Common myeloid progenitor, CD34-positive (primary cell): ENCODE data around the gene C10orf143.

Source experiments
- CTCF ChIA-PET: fragments of 350-600 bp; sonication (Branson Sonifier 250); formaldehyde crosslinking; loops from one replicate; lab custom pipeline; 2021; ENCODE audit warnings: antibody characterized with exemption; lab: Charles Lee
- POLR2A ChIA-PET: fragments of 350-600 bp; sonication (Branson Sonifier 250); formaldehyde crosslinking; loops from one replicate; lab custom pipeline; 2021; ENCODE audit warnings: antibody characterized with exemption; lab: Charles Lee
- DNase-seq, 3 donors: peaks; one replicate each; pipeline versions ENCODE4 v3.0.0 to v3.0.0-alpha.2; 2013
- H3K27ac ChIP-seq, 2 experiments: 1 replicate in 1 of 2; 2 replicates in 1 of 2; pipeline ENCODE4 v1.7.0; 2013; ENCODE audit warnings: inconsistent platforms in 2 of 2, low read length in 2 of 2, mild to moderate bottlenecking in 2 of 2, low read depth in 1 of 2, moderate library complexity in 1 of 2; ENCODE audit not compliant: severe bottlenecking in 2 of 2, insufficient read depth in 1 of 2, poor library complexity in 1 of 2
- H3K27me3 ChIP-seq, 5 experiments: replicated peaks in 2 of 5; 1 replicate in 3 of 5; 2 replicates in 2 of 5; pipeline versions ENCODE4 v1.6.1 to v1.7.0; 2013; ENCODE audit warnings: low read length in 4 of 5, mild to moderate bottlenecking in 2 of 5, moderate library complexity in 2 of 5, inconsistent platforms in 1 of 5; ENCODE audit not compliant: insufficient read depth in 5 of 5, control insufficient read depth in 4 of 5
- H3K36me3 ChIP-seq, 4 experiments: 1 replicate in 2 of 4; 2 replicates in 2 of 4; pipeline versions ENCODE4 v1.6.1 to v1.7.0; 2013; ENCODE audit warnings: low read length in 3 of 4, control low read depth in 1 of 4, mild to moderate bottlenecking in 1 of 4; ENCODE audit not compliant: control insufficient read depth in 4 of 4, insufficient read depth in 4 of 4
- H3K4me1 ChIP-seq, 4 experiments: 1 replicate in 3 of 4; 2 replicates in 1 of 4; pipeline versions ENCODE4 v1.6.1 to v1.7.1; 2013; ENCODE audit warnings: low read length in 3 of 4, mild to moderate bottlenecking in 3 of 4, control low read depth in 1 of 4, inconsistent platforms in 1 of 4, moderate library complexity in 1 of 4; ENCODE audit not compliant: control insufficient read depth in 4 of 4, insufficient read depth in 4 of 4; ENCODE audit errors: control extremely low read depth in 1 of 4
- H3K4me3 ChIP-seq, 7 experiments: 1 replicate in 4 of 7; 2 replicates in 3 of 7; pipeline versions ENCODE4 v1.5.1 to v1.7.0; 2013; ENCODE audit warnings: mild to moderate bottlenecking in 7 of 7, low read length in 6 of 7, moderate library complexity in 6 of 7, inconsistent platforms in 2 of 7, low read depth in 2 of 7, control low read depth in 1 of 7; ENCODE audit not compliant: insufficient read depth in 4 of 7, control insufficient read depth in 1 of 7; ENCODE audit errors: extremely low read depth in 1 of 7
- H3K9me3 ChIP-seq, 5 experiments: 1 replicate in 4 of 5; 2 replicates in 1 of 5; pipeline versions ENCODE4 v1.6.1 to v1.7.1; 2013; ENCODE audit warnings: low read length in 4 of 5, mild to moderate bottlenecking in 2 of 5, inconsistent platforms in 1 of 5, low read depth in 1 of 5, moderate library complexity in 1 of 5; ENCODE audit not compliant: control insufficient read depth in 4 of 5, insufficient read depth in 2 of 5; ENCODE audit errors: control extremely low read depth in 1 of 5
- WGBS: methylation state at CpG from one replicate; pipeline ENCODE4 v1.1.5; 2013; ENCODE audit not compliant: insufficient coverage; 5-methylcytosine and 5-hydroxymethylcytosine counted together

The C10orf143 gene

DNA sequence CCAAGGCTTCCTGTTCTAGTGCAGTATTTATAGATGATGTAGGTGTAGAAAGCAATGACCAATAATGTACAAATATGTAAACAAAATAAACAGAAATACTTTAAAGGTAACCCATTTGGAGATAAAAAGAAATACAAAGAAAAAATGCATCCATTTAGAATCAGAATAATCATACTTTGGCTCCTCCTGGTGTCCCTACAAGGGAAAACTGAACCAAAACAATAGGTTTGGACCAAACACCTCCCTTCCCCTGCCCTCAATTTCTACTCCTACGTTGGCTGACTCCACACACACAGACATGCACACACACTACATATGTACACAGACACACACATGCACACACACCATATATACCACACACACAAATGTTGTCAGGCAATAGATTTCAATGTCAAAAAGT lies 36.0 kb downstream of the C10orf143 start:
- Histone ChIP-seq H3K4me3 (no peak overlapping the region), H3K4me1 (no peaks in the 10 kb centered on the region), H3K36me3 (peaks cover 0 to 32% (median 8%) of the 10 kb centered on the region in 4 experiments), H3K27me3 (no peaks in the 10 kb centered on the region), H3K27ac (no peak overlapping the region), H3K9me3 (peaks cover 0 to 7% (median 2%) of the 10 kb centered on the region in 5 experiments)
- ChIA-PET CTCF (no interaction called here), POLR2A (no interaction called here)
- DNase-seq, result no peak
- no CpG with 5 or more reads among the region's 1 CpG for WGBS

DNA sequence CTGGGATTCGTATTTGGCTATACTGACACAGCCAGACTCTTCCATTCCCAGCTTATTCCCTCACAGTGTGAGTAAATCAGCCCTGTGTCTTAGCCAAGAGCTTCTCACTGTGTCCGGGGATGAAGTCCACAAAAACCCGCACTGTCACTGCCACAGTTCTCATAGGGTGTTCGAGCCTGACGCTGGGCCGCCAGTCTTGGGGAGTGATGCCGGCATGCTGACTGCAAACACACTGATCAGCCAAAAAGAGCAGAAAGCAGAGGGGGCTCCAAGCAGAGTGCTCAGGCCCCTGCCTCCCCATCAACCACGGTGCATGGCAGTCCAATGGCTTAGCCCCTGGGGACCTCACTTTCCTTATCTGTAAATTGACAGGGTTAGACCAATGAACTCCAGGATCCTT lies 36.7 kb downstream of the C10orf143 start:
- Histone ChIP-seq H3K27me3 (no peaks in the 10 kb centered on the region), H3K36me3 (peaks cover 0 to 30% (median 8%) of the 10 kb centered on the region in 4 experiments), H3K9me3 (peaks cover 0 to 7% (median 2%) of the 10 kb centered on the region in 5 experiments), H3K27ac (no peak overlapping the region), H3K4me3 (no peak overlapping the region), H3K4me1 (no peaks in the 10 kb centered on the region)
- WGBS, result 95% methylated on average over 6 of the region's 8 CpGs
- POLR2A ChIA-PET, result no interaction called here
- DNase-seq, result no peak
- CTCF ChIA-PET, result no interaction called here

DNA sequence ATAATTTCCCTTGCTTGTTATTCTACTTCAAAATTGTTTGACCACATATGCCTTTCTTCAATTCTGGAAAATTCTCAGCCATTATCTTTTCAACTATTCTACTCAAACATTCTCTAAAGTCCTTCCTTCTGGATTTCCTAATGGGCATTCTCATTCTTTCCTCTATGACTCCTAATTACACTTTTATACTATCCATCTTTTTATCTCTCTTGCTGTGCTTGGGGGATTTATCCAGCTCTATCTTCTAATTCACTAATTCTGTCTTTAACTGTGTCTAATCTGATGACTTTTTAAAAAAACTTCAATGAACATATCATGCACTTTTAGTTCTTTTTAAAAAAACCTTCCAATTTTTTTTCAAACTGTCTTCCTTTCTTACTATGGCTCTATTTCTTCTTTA lies 38.4 kb downstream of the C10orf143 start:
- peaks cover 0 to 7% (median 2%) of the 10 kb centered on the region in 5 experiments for H3K9me3 ChIP-seq
- H3K27me3 ChIP-seq, result no peaks in the 10 kb centered on the region
- no peaks in the 10 kb centered on the region for H3K4me1 ChIP-seq
- no peak overlapping the region for H3K4me3 ChIP-seq
- DNase-seq, result no peak
- H3K27ac ChIP-seq, result no peak overlapping the region
- ChIA-PET POLR2A (no interaction called here), CTCF (no interaction called here)
- H3K36me3 ChIP-seq, result peaks cover 0 to 30% (median 7%) of the 10 kb centered on the region in 4 experiments

DNA sequence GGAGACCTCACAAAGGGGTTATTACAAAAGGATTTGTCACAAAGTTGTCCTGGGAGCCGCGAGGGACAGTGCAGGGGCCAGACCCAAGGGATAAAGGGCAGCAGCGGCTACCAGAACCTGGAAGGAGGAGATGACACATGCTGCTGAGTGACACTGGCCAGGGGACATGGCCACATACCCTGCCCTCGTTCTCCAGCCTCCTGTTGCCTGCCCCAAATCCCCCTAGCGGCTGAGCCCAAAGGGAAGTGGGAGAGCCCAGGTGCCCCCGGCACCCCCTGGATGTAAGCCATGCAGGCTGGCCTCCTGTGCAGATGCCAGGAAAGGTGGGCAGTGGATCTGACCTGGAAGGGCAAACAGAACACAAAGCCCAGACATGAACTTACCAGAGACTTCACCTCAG lies 42.7 kb downstream of the C10orf143 start:
- WGBS, result 96% methylated on average over 4 of the region's 6 CpGs
- Histone ChIP-seq H3K36me3 (peaks cover 0 to 3% (median 0%) of the 10 kb centered on the region in 4 experiments), H3K27me3 (no peaks in the 10 kb centered on the region), H3K27ac (no peak overlapping the region), H3K4me1 (no peaks in the 10 kb centered on the region), H3K4me3 (no peak overlapping the region), H3K9me3 (peaks cover 0 to 7% (median 2%) of the 10 kb centered on the region in 5 experiments)
- DNase-seq, result no peak
- ChIA-PET POLR2A (no interaction called here), CTCF (no interaction called here)

DNA sequence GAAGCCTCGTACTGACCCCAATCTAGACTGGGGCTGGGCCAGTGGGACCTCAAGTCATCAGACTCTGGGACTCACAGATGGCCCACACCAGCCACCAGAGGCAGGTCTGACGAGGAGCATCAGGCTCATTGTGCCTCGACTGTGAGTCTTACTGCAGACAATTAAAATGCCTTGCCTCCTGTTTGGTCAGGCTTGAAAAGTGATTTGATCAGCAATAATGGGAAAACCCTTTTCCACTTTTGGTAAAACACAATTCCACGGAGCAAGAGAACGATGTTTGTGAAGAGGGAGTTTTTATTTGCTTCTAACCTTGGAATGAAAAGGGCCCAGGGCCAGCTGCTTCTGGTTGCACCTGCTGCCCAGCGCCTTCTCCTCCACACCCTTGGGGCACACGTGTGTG lies 43.9 kb downstream of the C10orf143 start:
- no peaks in the 10 kb centered on the region for H3K27me3 ChIP-seq
- ChIA-PET CTCF (no interaction called here), POLR2A (no interaction called here)
- WGBS, result 88% methylated on average over 6 of the region's 7 CpGs
- no peak overlapping the region for H3K27ac ChIP-seq
- DNase-seq, result no peak
- no peaks in the 10 kb centered on the region for H3K4me1 ChIP-seq
- no peak overlapping the region for H3K4me3 ChIP-seq
- peaks cover 0 to 1% (median 0%) of the 10 kb centered on the region in 5 experiments for H3K9me3 ChIP-seq
- H3K36me3 ChIP-seq, result no peaks in the 10 kb centered on the region

DNA sequence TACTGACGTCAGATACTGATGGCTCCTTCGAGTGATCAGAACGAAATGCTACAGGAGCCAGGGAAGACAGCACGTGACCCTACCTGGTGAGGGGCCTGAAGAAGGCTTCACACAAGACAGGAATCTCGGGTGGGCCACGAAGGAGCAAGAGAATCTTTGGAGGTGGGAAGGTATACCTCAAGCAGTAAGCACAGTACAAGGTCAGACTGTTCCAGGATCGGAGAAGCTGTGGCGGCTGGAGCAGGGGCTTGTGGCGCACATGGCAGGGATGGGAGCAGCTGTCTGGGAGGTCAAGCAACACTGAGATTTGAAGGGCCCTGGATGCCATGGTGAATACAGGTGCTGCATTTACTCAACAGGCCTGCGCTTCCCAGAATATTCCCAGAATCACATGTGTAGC lies 45.4 kb downstream of the C10orf143 start:
- no peak for DNase-seq
- Histone ChIP-seq H3K27ac (no peak overlapping the region), H3K9me3 (no peaks in the 10 kb centered on the region), H3K36me3 (no peaks in the 10 kb centered on the region), H3K4me1 (no peaks in the 10 kb centered on the region), H3K4me3 (no peak overlapping the region), H3K27me3 (no peaks in the 10 kb centered on the region)
- 97% methylated on average over 9 of the region's 10 CpGs for WGBS
- POLR2A ChIA-PET, result no interaction called here
- CTCF ChIA-PET, result no interaction called here

DNA sequence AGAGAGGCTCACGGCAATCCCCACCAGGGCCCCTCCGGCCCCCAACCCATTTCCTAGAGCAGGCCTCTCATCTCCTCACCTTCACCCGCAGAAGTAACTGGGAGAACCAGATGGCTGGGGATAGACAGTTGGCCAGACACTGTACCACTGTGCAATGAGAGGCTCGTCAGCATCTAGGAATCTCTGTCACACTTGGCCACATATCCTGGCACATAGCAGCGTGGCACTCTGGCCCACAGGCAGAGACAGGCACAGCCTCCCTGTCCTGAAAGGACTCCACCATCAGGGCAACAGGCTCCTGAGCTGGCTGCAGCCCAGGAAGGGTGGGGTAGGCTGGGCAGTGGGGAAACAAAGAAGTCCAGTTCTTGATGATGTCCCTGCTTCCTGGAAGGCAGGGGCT lies 45.8 kb downstream of the C10orf143 start:
- no peak for DNase-seq
- Histone ChIP-seq H3K9me3 (no peaks in the 10 kb centered on the region), H3K36me3 (no peaks in the 10 kb centered on the region), H3K27me3 (no peaks in the 10 kb centered on the region), H3K27ac (no peak overlapping the region), H3K4me1 (no peaks in the 10 kb centered on the region), H3K4me3 (no peak overlapping the region)
- 100% methylated on average over 3 of the region's 5 CpGs for WGBS
- CTCF ChIA-PET, result no interaction called here
- POLR2A ChIA-PET, result no interaction called here
